GM18870 (cell line): ENCODE measurements around the gene PRR9.
"Not testable (repeated sequence)": the region's sequence is repeated elsewhere in the genome, so short reads cannot be mapped to it uniquely, and the experiment has no call there.

Experiments
- ATAC-seq: cut with Tn5 transposase; IDR thresholded peaks from one replicate; pipeline ENCODE4 v1.9.1; 2021; ENCODE audit warnings: moderate library complexity; ENCODE audit not compliant: unreplicated experiment

Gene PRR9

DNA sequence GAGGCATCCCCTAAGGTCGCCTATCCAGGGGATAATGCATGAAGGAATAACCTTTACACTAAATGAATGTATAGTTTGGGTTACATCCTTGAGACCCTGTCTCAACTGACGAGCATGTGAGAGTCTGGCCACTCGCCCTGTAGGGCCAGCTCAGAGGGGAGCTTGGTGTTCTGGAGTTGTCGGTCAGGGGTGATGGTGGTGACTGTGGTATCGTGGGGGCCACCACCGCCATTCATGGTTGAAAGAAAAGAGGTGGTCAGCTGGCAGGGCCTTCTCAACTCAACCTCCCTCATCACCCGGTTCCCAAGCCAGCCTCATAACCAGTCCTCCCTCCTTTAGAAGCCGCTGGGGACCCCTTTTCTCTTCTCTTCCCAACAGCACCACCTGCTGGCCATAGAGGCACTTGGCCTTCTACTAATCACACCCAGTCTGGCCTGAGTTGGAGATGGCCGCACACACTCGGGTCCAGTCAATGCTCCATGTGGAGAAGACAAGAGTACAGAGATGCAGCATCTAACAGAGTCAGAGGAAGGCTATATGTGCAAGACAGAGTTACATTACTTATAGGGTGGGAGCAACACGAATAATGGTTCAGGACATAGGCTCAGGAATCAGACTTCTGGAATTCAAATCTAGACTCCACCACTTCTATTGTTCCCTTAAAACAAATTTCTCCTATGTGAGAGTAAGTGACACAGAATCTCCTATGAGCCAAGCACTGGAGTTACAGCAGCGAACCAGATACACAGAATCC lies 11.9 kb downstream of the PRR9 start:
- not testable (repeated sequence) for ATAC-seq

DNA sequence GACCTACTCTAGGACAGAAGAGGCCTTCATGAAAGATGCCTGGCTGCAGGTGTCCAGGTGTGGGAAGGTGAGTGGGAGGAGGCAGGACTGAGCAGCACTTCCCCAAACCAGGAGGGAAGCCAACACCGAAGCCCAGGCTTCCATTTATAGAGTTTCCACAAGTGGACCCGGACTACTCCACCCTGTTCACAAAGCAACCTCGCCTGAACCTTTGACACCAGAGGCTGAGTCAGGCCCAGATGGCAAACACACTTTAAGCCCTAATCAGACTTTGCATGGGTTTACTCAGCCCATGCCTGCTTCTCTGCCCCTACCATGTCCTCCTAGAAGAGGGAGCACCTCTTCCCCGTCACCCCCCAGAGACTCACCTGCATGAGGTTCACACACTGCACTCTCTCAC lies 14.0 kb downstream of the PRR9 start:
- no peak for ATAC-seq

GRCh38 chr1:153231785-153232184 lies 14.4 kb downstream of the PRR9 start:
- ATAC-seq: no peak

DNA sequence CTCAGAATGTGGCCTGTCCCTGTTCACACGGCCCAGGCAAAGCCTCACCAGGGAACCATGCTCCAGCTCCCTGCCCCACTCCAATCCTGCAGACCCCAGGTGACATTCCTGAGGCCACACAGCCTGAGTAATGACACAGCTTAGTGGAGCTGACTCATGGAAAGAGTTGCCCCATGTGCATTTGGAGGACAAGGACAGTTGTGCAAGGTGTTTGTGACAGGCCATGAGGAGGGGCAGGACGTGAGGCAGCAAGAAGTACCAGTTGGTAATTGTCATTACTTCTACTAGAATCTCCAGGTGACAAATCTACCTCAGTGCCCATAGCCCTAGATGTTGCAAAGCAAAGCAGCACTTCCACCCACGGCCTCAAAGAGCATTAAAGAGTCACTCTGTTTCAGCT lies 15.2 kb downstream of the PRR9 start:
- ATAC-seq: no peak

DNA sequence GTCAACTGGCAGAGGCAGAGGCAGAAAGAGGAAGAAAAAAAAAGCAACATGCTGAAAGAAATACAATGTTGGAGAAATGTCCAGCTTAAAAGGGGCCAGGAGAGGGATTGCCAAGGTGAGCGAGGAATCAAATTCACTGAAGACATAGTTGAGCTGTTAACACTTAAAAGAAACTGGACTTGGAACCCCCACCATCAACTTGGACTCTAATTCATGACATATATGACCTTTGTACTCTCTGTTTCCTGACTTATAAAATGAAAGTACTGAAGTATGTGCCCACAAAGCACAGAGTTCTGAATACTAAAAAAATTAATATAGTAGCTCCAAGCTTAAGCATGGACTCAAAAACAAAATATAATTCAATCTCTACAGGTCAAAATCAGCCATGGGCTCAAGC lies 16.1 kb downstream of the PRR9 start:
- ATAC-seq: no peak

- ATAC-seq: no peak
These were observed 21.1 kb downstream of the PRR9 start for GRCh38 chr1:153238527-153238926.

GRCh38 chr1:153242160-153242559 lies 24.8 kb downstream of the PRR9 start:
- ATAC-seq: no peak

DNA sequence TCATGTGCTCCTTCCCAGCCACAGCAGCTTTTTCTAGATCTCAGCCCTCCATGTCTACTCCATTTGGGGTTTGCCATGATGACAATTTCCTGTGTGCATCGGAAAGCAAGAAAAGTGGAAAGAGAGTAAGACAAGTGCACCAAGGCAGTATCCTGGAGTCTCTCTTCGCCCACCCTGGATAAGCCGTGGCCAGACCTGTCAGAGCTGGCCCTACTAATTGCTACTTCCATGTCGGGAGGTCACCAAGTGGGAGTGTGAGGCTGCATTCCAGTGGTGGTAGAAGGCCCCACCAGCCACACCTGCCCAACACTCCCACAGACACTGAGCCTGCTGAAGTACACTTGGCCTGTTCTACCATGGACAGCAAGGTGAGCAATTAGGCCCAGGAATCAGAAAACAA lies 28.1 kb downstream of the PRR9 start:
- ATAC-seq: no peak

DNA sequence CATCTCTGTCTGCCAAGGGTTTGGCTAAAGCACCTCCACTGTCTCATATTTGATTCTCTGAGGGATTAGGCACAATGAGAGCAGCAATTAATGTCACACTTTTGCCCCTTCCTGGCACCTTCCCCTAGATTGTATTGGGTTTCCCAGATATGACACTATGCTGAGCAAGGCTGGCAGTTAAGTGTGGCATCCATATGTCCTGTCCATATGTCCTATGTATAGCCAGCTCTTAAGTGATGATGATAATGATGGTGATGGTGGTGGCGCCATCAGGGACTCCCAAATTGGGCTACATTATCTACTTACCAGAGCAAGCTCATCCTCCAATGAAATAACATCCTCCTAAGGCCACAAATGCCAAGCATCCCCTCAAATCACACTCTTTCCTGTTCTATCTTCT lies 28.6 kb downstream of the PRR9 start:
- ATAC-seq: no peak

DNA sequence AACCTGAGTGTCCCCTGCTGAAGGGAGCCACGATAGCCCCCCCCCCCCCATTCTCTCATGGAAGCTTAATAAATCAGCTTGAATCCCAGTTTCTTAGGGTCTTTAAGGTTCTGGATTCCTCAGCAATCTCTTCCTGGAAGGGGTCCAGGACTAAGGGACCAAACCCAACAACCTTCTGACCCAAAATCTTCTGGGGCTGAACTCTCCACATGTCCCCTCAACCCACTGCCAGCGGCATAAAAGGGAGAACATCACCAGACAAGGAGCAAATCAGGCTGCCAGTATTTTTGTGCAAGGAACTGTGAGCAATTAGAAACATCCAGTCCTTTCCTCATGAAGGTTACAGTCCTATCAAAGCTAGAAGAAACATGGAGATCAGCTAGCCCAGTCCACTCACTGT lies 29.4 kb downstream of the PRR9 start:
- no peak for ATAC-seq

DNA sequence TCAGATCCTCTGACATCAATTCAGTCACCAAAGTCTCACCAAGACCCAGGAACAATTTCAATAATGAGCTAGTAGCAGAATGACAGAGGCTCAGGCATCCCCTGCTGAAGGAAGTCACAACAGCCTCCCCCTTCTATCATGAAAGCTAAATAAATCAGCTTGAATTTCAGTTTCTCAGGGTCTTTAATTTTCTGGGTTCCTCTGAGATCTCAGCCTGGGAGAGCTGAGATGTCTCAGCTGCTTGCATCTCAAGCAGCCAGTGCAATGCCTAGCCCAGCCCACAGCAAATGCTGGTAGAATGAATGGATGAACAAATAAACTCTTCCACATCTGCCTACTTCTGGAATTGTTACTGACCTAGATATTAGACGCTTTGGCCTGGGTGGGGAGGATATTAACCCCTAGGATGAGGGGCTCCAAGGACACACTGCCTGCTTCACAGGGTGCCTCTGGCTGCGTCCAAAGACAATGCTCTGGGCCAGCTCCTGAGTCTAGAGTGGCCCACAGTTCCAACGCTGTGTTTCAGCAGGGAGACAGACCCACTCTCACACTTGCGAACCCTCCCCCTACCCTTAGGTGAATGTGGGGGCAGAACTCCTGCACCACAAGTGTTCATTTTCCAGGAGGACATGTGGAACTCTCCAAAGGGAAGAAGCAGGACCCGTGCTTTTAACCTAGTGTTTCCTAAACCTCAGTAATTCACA lies 30.9 kb downstream of the PRR9 start:
- ATAC-seq: no peak

DNA sequence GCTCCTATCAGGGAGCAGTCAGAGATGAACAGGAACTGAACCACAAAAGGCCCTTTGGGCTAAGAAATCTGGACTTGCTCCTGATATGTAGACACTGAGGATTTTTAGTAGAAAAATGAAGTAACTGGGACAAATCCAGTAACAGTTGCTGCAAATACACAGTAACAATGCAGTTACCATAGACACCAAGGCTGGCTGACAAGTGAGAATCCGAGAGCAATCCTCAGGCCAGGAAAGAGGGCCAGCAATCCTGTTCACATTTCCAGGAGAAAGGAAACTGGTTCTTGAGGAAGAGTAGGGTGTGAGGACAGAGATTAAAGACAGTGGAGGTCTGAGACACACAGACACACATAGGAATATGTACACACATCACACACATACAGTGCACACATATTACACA lies 32.8 kb downstream of the PRR9 start:
- ATAC-seq: no peak

DNA sequence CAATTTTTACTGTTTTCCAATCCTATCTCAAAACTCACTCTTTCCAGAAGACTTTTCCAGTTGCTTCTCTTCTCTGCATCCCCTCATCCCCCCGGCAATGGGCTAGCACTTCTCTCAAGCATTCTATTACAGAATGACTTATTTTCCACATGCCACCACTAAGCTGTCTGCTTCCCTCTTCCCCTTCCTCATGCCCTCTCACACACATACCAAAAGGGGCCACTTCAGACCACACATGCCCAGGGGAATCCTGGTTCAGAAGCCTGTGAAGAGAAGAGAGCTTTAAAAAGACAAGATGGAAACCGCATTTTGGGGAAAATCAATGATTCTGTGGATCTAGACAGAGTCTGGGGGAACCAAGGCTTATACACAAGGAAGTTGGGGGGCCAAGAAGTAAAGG lies 33.7 kb downstream of the PRR9 start:
- ATAC-seq: no peak

- ATAC-seq: no peak
These were observed 34.2 kb downstream of the PRR9 start for GRCh38 chr1:153251562-153251961.

GRCh38 chr1:153251988-153252387 lies 34.6 kb downstream of the PRR9 start:
- no peak for ATAC-seq

DNA sequence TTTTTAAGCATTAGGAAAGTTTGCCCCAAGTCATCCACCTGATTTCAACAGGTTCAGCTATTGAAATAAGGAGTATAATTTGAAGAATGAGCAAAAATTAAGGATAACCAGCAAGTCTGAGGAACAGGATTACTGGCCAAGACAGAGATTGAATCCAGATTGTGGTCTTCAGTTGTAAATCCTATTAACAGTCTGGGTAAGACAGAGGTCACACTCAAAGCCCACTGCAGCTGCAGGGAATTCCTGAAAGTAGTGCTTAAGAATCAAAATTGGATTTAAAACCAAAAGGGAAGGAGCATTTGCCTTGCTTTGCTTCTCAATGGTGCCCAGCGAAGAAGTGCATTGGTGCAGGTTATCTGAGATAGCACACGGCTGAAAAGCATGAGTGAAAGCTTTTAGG lies 35.7 kb downstream of the PRR9 start:
- ATAC-seq: no peak

GRCh38 chr1:153253693-153254092 lies 36.3 kb downstream of the PRR9 start:
- no peak for ATAC-seq

DNA sequence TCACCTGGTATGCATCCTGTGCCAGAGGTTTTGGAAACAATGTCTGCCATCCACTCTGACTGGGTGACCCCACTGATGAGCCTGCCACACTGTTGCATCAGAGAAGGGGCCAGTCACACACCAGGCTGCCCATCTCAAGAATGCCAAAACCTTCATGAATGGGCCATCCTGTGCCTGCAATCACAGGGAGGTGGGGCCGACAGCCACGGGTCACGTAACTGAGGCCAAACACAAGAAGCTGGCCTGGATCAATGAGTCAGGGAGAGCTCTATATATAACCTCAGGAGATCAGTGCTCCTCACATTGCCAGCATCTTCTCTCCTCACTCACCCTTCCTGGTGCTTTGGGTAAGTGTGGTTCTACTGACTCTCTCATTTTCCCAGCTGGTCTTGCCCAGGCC lies 42.0 kb downstream of the PRR9 start, which contains the start of gene LORICRIN:
Gene LORICRIN, plus strand, starts transcription at position 301 of the 400 bp plus-strand sequence. CDS start 1,263 bp downstream, outside the sequence.
- ATAC-seq: no peak

GRCh38 chr1:153260585-153261280 lies 43.3 kb downstream of the PRR9 start:
- no peak for ATAC-seq

GRCh38 chr1:153261281-153262069 lies 44.1 kb downstream of the PRR9 start:
- no peak for ATAC-seq

DNA sequence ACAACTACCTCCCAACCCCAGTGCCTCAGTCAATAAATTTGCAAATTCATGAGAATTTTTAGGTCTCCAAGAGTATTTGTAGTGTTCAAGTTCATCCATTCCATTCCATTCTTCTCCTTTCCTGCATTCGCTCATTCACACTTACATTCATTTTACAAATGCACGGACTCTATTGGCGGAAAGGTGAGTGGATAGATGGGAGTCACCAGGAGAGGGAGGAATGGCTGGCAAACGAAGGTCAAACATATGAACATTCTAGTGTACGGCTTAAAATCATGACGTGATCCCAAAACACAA lies 44.6 kb downstream of the PRR9 start:
- no peak for ATAC-seq
